GM10248 (cell line): ENCODE data around the gene ADGRE1.
A peak's percentile ranks its signal among the peaks of the same experiment; 100 is the strongest.

Source experiments
- CTCF ChIA-PET: fragments of 300-600 bp; sonication (Branson Sonifier 250); formaldehyde crosslinking; extraction: SDS; loops from one replicate; lab custom pipeline; 2021; ENCODE audit warnings: antibody characterized with exemption; lab: Yijun Ruan, JAX
- POLR2A ChIA-PET: fragments of 350-650 bp; sonication (Branson Sonifier 250); formaldehyde crosslinking; extraction: SDS; loops from one replicate; lab custom pipeline; 2020; ENCODE audit warnings: antibody characterized with exemption; lab: Yijun Ruan, JAX
- DNase-seq: peaks from one replicate; pipeline ENCODE4 v3.0.0; 2012; ENCODE audit errors: extremely low spot score
- TF ChIP-seq, protein P1 (sequence below): IDR thresholded peaks from 2 replicates; pipeline ENCODE4 v1.5.1; 2012; ENCODE audit warnings: mild to moderate bottlenecking, low read depth; ENCODE audit errors: extremely low read depth, missing control alignments, control extremely low read depth

The ADGRE1 gene

GRCh38 chr19:6890401-6890913 is 3.1 kb downstream of the ADGRE1 start:
- TF ChIP-seq, protein P1, sequence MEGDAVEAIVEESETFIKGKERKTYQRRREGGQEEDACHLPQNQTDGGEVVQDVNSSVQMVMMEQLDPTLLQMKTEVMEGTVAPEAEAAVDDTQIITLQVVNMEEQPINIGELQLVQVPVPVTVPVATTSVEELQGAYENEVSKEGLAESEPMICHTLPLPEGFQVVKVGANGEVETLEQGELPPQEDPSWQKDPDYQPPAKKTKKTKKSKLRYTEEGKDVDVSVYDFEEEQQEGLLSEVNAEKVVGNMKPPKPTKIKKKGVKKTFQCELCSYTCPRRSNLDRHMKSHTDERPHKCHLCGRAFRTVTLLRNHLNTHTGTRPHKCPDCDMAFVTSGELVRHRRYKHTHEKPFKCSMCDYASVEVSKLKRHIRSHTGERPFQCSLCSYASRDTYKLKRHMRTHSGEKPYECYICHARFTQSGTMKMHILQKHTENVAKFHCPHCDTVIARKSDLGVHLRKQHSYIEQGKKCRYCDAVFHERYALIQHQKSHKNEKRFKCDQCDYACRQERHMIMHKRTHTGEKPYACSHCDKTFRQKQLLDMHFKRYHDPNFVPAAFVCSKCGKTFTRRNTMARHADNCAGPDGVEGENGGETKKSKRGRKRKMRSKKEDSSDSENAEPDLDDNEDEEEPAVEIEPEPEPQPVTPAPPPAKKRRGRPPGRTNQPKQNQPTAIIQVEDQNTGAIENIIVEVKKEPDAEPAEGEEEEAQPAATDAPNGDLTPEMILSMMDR, result no peak
- DNase-seq, result no peak
- CTCF ChIA-PET, result no interaction called here
- POLR2A ChIA-PET, result no interaction called here

DNA sequence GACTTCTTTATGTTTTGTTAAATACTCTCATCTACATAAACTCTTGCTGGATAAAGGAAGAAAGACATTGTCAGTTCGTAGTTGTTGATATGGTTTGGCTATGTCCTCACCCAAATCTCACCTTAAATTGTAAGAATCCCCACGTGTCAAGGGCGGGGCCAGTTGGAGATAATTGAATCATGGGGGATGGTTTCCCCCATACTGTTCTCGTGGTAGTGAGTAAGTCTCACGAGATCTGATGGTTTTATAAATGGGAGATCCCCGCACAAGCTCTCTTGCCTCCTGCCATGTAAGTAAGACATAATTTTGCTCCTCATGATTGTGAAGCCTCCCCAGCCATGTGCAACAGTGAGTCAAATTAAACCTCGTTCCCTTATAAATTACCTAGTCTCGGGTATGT is 3.6 kb downstream of the ADGRE1 start:
- no peak for DNase-seq
- ChIA-PET CTCF (no interaction called here), POLR2A (no interaction called here)
- TF ChIP-seq, protein P1, result no peak

GRCh38 chr19:6891761-6892385 is 4.5 kb downstream of the ADGRE1 start:
- DNase-seq, result peak; percentile 25
- TF ChIP-seq, protein P1, result no peak
- POLR2A ChIA-PET, result no interaction called here
- CTCF ChIA-PET, result interaction anchor here (1.2 kb wide), 1 partner anchor 28 kb away, joined by 3 read pairs; no protein-coding TSS in a partner anchor

DNA sequence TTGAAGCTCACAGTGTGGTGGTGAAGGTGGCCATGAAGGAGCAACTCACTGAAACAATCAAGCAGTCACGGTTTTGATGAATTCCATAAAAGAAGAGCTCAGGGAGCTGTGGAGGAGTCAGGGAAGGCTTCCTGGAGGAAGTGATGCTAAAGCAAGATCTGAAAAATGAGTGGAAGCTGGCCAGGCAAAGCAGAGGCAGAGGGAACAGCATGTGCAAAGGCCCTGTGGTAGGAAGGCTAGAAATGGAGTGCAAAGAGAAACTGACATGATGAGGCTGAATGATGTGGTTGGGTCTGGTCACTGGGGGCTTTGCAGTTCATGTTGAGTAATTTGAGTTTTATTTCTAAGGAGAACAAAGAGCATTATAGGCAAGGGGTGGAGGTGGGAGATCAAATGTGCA is 6.9 kb downstream of the ADGRE1 start:
- ChIA-PET POLR2A (no interaction called here), CTCF (no interaction called here)
- DNase-seq, result no peak
- TF ChIP-seq, protein P1, result no peak

GRCh38 chr19:6903446-6903845 is 16.1 kb downstream of the ADGRE1 start:
- no peak for DNase-seq
- ChIA-PET CTCF (interaction anchor here (1.0 kb wide), 1 partner anchor 40 kb away, joined by 5 read pairs; no protein-coding TSS in a partner anchor), POLR2A (no interaction called here)
- TF ChIP-seq, protein P1, result no peak

DNA sequence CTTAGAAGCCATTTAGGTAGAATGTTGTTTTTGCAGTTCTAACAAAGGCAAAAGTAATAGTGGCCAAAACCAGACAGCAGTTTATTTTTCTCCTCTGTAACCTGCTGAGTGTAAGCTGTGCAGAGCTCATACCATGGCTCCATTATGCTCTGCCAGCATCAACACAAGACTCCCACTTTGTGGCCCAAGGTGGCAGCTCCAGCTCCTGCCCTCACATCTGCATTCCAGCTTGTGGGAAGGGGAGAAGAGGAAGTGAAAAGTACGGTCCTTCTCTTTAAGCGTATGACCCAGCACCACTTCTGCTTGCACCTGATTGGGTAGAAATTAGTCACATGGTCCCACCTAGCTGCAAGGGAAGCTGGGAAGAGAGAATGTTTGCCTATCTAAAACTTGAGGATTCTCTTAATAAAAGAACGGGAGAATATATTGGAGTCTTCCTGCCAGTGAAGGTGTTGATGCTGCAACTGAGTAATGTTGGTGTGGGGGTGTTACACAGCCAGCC is 19.2 kb downstream of the ADGRE1 start:
- ChIA-PET CTCF (no interaction called here), POLR2A (no interaction called here)
- no peak for DNase-seq
- TF ChIP-seq, protein P1, result no peak
